Aortic smooth muscle cell (primary cell): Measurements from ENCODE around the gene LGALS9. TPM values are rescaled to one million over a fixed set of nuclear protein-coding genes. Genes with fewer than 3 reads are reported as not detected.

Source experiments
- total RNA-seq: library from RNA; depleted of rRNA; stranded (reverse); fragments of >200 nt; gene quantifications from 2 replicates; pipeline ENCODE4 v1.2.3, GENCODE V29; 2014

The LGALS9 gene
- total RNA-seq: 3.0 and 3.2 TPM in 2 replicates

DNA sequence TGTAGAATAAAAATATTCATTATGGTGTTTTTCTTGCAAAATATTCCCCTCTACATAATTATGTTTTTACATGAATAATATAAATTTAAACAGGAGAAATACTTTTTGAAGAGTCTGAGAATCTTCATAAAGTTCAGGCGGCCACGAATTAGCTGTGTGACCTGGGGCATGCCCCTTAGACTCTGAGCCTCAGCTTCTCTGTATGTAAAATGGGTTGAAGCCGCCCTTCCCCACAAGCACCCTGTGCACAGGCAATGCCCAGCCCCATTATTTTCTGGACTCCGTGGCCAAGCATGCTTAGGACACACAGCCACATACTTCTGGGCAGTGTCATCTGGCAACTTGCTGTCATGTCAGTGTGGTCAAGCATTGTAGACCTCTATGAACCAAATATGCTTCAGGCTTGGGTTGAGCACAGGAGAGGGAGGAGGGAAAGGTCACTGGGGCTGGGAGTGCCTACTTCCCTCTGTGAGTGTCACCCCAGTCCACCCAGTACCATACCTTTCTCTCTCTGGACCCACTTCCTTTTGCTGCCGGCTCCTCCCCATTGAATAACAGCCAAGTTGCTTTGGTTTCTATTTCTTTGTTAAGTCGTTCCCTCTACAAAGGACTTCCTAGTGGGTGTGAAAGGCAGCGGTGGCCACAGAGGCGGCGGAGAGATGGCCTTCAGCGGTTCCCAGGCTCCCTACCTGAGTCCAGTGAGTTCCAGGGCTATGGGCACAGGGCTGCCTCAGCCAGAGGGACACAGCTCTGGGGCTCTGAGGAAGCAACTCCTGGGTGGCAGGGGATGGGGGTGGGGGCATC is at the start of gene LGALS9:
Gene LGALS9, plus strand, starts transcription at position 582 of the 804 bp plus-strand sequence. Its CDS starts 78 bp downstream, at position 660.

Other genes with a start within 250 kb of the LGALS9 start
- gene KSR1, start 174.7 kb upstream of the LGALS9 start, total RNA-seq: 16.4 and 21.8 TPM in 2 replicates
- gene NOS2, start 169.3 kb downstream of the LGALS9 start, total RNA-seq: under 0.01 and 0.13 TPM in 2 replicates